Lower leg skin (tissue), 3 donors: ENCODE measurements around the gene PDSS2.

Source experiments
- CTCF ChIP-seq, 3 donors: fragments of 450-650 bp; IDR thresholded peaks; one replicate each; pipeline ENCODE4 v1.5.1; 2016; ENCODE audit warnings: antibody characterized with exemption in 3 of 3, mild to moderate bottlenecking in 3 of 3, moderate library complexity in 2 of 3
- POLR2A ChIP-seq, 2 donors: fragments of 450-650 bp; IDR thresholded peaks; one replicate each; pipeline ENCODE4 v1.6.1; 2016 to 2017; ENCODE audit warnings: antibody characterized with exemption in 2 of 2, mild to moderate bottlenecking in 1 of 2, moderate library complexity in 1 of 2

- TF ChIP-seq CTCF (IDR thresholded peaks at IDR 0.05) (no peak), POLR2A (IDR thresholded peaks at IDR 0.05) (no peak)
These were observed 25.8 kb upstream of the PDSS2 start for GRCh38 chr6:107485157-107485556.
